ENCODE results near the gene ARF3.

The ARF3 gene
- 43.2 to 46.3 (median 44.6) reads per million in 4 donors for total RNA-seq

DNA sequence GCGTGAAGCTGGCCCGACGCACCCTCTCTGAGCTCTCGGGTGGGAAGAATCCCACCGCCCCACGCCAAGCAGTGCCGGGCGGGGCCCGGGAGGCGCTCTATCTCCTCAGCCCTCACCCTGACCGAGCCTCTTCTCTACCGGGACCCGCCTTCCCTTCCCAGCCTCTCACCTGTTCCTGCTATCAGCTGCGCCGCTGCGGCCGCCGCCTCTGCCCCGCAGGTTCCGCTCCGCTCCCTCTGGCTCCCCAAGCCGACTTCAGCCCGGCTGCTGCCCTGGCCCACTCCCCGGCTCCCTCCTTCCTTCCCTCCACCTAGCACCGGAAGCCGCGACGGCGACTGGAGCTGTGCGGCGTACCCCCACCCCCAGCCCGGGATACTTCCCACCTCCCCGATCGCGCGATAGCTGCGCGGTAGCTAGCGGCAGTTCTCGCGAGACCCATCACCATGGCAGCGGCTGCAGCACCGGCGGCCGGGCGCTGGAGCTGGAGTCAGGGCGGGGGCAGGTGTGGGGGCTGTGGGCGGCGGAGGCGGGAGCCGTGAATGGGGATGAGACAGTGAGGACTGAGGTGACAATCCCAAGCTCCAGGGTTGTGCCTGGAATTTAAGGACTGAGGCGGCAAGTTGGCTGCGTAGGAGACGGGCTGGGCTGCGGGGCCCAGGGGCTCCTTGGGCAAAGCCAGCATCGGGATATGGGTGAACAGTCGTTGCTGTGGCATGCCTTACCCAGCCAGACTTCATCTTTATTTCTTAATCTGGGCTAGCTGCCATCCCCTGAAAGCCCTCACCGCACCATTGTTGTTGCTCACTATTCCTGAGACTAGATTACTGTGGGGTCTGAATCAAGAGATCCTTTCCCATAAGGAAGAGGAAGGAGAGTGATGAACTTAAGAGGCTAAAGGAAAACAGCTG, at the start of gene ARF3:
TSS of gene ARF3 (minus strand) at position 347 of the 908 bp plus-strand sequence. CDS start 16,392 bp downstream, outside the sequence.
- DNase-seq = peak; percentile 87 to 94 (median 92)

DNA sequence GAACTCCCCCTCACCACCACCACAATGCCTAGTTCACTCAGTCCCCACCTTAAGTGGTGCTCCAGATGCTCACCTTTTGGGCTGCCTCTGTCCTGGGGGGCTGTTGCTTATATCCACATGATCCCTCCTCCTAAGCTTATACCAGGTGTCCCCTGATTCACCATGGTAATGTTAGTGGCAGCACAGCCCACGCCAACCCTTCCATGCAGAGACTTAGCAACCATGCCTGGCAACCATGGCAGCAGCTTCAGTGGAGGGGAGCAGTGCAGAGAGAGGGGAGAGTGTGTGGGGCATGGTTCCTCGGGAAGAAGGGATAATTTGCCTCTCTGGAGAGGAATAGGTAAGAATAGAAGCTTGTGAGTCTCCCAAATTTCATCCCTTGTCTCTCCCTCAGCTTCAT, 43.1 kb upstream of the ARF3 start:
- no peak for DNase-seq

DNA sequence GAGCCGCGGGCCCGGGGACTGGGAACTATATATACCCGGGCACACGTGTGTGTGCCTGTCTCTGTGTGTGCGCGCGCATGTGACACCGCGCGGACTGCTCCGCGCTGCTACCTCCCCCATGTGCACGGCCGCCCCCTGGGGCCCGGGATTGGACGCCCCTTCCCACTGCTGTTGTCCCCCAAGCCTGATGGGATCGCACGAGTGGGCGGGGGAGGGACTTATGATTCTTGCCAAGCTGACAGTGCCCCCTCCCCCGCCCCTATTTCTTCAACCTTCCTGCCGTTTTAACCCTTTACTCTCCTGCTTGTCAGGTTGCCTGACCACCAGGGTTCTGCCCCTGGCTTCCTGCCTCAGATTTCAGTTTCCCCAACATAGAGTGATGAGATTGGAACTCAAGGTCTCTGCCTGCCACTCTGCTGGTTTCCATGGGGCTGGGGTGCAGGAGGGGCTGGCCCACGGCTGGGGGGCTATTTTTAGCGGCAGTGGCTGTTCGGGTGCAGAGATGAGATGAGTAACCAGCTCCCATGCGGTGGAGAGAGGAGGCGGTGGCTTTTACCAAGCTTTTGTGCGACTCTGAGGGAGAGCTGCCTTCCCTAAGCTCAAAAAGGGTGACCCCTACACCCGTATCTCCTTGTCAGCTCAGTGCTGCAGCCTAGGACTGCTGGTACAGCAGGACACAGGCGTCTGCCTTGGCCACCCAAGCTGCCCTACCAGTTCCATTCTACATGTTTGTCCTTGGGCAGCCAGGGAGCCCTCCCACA, 42.3 kb upstream of the ARF3 start, which contains the start of gene DDN:
TSS of gene DDN (minus strand) at position 5 of the 761 bp plus-strand sequence. CDS start 88 bp downstream, outside the sequence.
- DNase-seq = peak in 2 of 5 donors; percentile 44 to 48

DNA sequence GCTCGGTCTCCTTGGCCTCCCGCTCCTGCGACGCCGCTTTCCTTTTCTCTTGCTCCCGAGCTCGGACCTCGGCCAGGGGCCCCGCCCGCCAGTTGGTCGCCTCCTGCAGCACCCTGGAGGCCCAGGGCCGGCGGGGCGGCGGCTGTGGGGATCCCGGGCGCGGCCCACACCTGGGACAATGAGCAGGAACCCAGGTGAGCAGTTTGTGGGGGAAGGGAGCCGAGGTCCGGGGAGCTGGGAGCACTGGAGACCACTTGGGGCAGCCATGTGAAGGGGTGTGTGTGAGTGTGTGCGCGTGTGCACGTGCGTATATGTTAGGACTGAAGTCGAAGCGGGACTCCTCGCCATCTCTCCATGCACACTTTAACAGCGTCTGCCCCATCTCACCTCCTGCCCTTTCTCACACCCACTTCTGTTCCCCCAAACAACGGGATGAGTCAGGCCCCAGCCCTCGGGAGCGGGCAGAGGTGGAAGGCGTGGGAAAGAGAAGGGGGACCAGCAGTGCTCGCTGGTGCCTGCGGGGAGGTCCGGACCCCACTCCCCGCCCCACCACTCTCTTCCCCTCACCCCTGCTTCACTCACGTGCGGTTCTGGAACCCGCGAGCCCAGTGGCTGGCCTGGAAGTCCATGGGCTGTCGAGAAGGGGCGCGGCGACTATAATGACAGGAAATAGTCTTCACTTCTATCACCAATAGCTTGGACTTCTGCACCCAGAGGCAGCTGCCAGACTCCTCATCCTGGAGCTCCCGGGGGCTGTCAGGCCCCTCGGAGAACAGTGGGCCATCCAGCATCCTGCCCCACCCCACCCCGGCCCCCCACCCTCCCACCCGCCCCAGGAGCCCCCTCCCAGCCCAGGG, 41.4 kb upstream of the ARF3 start:
- no peak for DNase-seq

DNA sequence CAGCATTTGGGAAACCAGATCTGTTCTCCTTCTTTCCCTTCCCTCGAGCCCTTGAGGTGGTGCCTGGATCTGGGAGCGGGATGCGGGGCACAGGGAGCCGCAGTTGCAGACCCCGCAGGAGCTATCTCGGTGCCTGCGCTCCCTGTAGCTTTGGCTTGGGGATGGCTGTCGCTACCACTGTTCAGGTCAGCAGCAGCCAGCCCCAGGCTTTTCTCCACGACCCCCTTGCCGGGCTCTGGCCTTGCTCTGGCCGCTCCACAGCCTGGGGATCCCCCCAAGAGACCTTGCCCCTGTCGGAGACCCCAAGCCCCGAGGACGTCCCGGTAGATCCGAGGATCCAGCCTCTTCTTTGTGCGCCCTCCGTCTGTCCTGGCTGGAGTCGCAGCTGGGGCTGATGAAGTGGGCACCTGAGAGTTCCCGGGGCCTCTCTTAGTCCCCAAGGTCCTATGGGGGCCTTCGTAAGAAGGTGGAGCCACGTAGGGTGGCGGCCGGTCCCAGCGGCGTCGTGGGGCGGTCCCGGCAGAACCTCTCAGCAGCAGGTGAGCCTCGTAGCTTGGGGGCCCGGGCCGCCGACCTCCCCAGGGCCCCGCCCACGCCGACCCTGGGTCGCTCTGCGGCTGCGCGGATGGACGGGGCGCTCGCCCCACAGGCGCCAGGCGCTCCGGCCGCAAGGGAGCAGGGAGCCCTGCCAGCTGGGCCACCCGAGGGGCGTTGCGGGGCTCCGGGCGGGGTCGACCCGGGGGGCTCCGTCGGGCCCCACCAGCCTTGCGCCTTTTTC, 40.6 kb upstream of the ARF3 start:
- DNase-seq = no peak

DNA sequence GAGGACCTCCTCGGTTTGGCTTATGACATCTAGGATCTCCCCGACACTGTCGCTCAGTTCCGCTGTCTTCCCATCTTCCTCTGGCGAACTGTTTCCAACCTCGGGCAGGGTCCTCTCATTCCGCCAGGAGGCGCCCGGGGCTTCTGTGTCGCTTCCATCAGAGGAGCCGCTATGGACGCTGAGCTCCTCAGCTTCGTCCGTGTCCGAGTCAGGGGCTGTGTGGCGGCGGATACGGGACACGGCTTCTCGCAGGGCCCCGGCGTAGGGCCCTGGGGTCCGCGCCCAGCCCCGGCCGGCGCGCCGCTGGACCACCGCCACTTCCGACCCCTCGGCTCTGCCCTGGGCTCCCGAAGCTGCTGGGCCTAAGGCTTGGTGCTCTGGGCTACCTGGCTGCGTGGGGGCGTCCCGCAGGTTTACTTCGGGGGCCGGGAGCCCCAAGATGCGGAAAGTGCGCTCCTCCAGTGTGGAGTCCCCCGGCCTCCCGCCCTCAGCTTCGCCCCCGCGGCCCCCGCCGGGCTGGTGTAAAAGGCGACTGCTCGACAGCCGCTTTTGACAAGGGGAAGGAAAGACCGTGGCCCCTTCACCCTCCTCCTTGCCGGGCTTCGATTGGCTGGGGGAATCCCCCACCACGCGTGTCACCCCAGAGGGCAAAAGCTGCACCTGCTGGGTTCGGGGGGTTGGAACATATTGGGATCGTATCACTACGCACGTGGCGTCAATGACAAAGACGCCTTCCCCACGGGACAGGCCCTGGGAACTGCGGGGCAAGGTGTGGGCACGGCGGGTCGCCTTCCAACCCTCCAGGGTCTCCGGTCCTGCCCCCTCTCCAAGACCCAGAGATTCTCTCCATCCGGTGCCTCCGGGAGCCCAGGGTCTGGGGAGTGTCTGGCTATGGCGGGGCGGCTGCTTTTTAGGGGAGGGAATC, 39.8 kb upstream of the ARF3 start:
- DNase-seq = peak in 4 of 5 donors; percentile 41 to 58 (median 56)

DNA sequence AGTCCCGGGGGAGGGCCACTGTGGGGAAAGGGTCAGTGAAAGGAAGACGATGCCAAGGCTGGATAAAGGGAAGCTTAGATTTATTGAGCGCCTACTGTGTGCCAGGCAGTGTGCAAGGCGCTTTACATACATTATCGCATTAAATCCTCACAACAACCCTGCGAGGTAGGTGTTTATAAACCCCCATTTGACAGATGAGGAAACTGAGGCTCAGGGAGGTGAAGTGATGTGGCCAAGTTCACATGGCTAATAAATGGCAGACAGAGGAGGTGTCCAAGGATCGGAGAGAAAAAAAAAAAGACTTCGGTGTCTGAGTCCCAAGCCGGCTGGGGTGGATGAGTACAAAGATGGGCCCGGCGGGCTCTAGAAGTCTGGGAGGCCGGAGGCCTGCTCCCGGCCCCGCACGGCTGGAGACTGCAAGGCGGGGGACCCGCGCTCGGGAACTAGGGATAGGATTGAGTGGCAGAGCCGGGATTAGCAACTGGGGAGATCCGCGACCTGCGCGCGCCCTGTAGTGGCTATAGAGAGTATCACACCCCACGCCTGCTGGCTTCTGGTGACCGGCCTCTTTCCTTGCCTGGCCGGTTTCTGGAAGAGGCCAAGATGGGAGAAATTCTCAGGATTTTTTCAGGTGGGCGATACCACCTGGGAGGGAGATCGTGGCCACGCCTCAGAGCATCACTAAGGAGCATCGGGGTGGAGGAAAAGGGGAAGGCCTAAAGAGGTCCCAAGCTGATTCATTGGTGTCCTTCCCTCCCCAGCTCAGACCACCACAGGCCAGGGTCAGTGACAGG, 38.0 kb upstream of the ARF3 start:
- DNase-seq = no peak

DNA sequence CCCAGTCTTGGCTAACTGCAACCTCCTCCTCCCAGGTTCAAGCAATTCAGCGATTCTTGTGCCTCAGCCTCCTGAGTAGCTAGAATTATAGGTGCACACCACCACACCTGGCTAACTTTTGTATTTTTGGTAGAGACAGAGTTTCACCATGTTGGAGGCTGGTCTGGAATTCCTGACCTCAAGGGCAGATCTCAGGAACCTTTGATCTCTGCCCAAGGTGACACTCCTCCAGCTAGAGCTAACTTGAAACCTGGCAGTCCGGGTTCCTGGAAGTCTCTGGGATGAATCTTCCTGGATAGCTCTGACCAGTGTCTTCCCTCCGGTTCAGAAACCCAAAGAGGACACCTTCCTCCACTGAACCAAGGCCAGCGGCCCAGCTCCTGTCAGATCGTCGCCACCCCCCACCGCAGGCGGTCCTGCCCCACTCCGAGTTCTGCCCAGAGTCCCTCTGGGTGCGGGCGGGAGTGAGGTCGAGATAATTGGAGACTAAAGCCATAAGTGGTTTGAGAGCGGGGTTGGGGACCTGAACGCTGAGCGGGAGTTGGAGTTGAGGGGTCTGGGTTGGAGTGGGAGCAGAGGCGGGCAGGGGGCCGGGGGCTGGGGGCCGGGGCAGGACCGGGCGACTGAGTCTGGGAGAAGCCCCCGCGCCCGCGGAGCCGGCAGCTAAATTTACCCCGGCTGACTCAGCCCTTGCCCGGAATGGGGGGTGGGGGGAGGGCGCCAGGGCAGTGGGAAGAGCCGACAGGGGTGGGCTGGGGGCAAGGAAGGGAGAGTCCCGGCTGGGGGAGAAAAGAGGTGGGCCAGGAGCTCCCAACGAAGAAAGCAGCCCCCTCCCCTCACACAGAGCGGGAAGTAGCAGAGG, 37.2 kb upstream of the ARF3 start:
- DNase-seq = no peak

DNA sequence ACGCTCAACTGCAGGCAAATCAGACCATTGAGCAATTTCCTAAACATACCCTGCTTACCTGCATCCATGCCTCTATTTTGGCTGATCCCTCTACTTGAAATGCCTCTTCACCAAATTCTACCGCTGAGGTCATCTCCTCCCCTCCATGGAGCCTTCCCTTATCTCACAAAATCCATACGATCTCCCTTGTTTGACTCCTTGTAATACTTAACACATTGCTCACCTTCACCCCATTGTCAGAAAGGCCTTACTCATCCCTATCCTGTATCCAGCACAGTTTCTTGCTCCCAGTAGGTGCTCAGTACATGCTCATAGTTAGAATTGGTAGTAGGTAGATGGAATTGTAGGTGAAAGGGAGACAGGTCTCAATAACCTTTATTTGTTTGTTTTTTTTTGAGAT, 36.5 kb upstream of the ARF3 start:
- DNase-seq = no peak

DNA sequence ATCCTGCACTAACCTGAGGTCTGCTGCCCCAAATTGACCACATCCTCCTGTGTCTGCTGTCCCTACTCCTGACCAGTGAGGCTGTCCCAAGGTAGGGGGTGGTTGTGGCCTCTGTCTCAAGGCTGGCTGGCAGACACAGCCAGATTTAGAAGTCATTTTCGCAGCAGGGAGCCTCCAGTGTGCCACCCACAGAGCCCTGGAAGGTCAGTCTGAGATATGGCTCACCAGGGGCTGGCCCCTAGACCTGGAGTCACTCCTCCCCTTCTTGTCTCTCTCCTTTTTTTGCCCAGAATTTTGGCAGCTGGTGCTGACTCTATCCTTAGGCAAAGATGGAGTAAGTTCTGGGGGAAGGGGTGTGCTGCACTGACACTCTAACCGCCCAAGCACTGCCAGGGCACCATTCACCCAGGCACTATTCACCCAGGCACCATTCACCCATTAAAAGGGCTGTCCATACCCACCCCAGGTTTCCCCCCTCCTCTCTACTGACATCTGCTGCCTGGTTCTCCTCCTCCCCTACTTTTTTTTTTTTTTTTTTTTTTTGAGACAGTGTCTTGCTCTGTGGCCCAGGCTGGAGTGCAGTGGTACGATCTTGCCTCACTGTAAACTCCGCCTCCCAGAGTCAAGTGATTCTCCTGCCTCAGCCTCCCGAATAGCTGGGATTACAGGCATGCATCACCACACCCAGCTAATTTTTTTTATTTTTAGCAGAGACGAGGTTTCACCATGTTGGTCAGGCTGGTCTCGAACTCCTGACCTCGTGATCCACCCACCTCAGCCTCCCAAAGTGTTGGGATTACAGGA, 34.2 kb upstream of the ARF3 start:
- DNase-seq = no peak

DNA sequence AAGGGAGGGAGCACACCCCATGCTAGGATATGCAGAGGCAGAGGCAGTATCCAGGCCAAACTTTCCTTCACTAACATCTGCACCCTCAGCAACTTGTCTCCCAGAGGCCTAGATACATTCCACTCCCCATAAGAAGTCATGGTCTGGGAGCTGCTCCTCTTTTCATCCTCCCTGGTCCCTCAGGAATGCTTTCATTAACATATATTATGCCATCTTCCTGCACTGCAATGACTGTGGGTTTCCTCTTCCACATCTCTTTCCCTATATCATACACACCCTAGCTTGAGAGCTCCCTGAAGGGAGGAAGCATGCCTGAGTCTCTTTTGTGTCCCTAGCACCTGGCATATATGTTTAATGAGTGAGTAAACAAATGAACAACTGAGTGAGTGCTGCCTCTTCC, 33.3 kb upstream of the ARF3 start:
- no peak for DNase-seq

DNA sequence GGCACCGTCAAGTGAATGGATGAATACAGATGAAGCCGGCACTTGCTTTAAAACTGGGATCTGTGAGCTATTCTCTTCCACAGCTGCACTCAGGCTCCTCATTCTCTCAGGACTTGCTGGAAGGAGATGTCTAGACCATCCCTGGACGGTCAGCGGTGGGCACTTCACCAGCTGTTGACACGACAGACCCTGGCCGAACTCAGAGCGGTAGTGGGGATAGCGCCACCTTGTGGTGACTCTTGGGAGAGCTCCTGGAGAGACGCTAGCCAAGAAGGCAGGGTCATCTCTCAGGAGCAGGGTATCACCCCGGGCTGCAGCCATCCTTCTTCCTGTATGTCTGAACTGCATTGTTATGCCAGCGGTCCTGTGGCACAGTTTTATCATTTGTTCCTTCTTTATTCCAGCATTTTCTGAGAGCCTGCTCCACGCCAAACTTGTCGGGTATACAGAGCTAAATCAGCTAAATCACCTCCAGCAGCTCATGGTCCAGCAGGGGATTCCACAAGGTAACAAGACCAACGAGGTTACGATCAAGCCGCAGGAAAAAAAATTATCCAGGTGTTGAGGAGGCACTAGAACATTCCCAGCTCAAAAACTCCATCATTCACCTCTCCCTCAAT, 30.9 kb upstream of the ARF3 start:
- peak; percentile 45 to 71 (median 60) for DNase-seq

DNA sequence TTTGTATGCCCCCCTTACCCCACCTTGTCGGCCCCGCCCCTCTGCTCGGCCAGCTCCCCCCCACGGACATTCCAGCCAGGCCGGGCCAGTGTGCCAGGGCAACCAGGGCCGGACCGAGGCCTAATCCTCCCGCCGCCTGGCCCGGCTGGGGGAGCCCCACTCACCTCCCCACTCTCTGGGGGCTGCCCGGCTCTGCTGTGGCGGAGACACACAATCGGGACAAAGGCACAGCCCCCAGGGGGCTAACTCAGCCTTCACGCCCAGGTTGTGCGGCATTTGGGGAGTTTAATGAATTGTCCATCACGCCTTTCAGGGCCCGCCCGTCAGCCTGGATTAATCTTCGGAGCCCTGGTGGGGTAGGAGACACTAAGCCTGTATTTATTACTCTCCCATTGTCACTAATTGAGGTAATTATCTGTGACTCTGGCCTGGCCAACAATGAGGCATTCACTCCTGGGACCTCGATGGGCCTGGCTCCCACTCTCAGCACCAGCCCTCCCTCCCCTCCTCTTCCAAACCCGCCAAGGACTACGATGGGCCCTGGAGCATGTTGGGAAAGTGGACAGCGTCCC, 29.5 kb upstream of the ARF3 start:
- no peak for DNase-seq

DNA sequence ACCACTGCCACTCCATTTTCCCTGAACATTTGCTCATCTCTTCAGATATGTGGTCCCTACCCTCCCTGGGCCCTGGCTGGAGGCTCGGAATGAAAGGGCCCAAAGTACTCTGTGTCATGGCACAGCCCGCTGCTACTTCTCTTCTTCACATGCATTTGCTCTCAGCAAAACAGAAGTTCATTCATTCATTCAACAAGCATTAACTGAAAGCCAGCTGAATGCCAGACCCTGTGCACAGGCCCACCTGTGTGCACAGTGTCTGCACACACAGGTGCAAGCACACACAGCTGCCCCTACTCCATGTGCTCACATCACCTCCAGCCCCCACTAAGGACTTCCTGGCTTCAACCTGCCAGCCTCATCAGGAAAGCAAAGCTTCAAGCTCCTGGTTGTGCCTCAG, 28.6 kb upstream of the ARF3 start:
- DNase-seq = no peak

DNA sequence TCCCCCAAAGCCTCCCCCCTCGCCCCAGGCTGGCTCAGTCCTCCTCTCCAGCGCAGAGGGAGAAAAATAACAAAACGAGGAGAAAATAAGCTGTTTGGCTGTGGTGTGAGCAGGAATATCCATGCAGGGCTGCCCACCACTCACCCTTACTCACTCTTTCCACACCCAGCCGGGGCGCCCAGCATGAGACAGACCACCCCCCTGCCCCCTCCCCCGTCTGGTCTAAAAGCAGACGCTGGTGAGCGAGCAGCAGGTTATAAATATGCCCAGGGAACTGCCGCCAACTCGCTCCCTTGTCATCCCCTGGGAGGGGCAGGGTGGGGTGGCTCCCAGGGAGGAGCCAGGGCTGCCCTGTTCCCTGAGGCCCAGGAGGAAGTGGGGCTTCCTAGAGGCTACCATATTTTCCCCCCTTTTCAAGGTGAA, 28.2 kb upstream of the ARF3 start:
- no peak for DNase-seq

DNA sequence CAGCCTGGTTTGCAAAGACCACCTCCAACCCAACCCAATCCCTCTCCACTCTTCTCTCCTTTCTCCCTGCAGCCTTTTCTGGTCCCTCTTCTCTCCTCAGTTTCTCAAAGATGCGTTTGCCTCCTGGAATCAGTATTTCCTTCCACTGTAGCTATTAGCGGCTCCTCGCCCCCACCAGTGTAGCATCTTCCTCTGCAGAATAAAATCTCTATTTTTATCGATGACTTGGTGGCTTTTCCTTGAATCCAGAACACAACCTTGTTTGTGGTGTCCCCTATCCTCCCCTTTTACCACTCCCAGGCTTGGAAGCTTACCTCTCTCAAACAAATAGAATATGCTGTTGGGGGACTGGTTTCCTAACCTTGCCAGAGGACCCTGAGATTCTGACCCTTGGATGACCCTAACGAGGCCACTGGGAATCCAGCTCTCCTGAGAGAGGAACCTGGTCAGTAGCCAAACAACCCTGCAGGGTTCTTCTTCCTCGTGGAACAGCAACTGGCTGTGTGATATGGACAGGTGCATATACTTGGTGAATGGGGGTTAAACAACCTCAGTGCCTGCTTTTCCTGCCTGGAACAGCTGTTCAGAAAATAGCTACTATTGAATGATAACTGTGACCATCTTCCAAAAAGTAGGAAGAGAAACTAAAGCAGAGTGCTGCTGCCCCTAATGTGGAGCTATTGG, 25.3 kb upstream of the ARF3 start:
- no peak for DNase-seq
